Ovary (tissue), 3 donors: Measurements from ENCODE around the gene FAM3C.

Experiments
- CTCF ChIP-seq, 3 donors: fragments of 450-650 bp in 2 of 3; fragments of 200-600 bp in 1 of 3; IDR thresholded peaks; one replicate each; pipeline versions ENCODE4 v1.5.1 to v1.8.0; 2016 to 2022; ENCODE audit warnings: antibody characterized with exemption in 3 of 3, mild to moderate bottlenecking in 1 of 3
- EP300 ChIP-seq: sonication (generic); formaldehyde crosslinking; IDR thresholded peaks from one replicate; pipeline ENCODE4 v1.6.1; 2017; ENCODE audit warnings: antibody characterized with exemption
- donor health status: DM: no; HTN: no; CAD: no.

GRCh38 chr7:121401896-121402295 lies 5.8 kb upstream of the FAM3C start:
- TF ChIP-seq EP300 (no peak), CTCF (IDR thresholded peaks at IDR 0.05) (no peak)
